GM12878 (cell line): ENCODE data around the gene PKMYT1. TPM values are rescaled to one million over a fixed set of nuclear protein-coding genes. Genes with fewer than 3 reads are reported as not detected.

ENCODE experiments used
- BHLHE40 ChIP-seq, 2 experiments: fragments of 450-650 bp in 1 of 2; IDR thresholded peaks; 2 replicates each; pipeline ENCODE4 v1.6.1; 2011 to 2017; ENCODE audit warnings: low read depth in 2 of 2, borderline replicate concordance in 1 of 2, improper control_type of control experiment in 1 of 2, low read length in 1 of 2, mild to moderate bottlenecking in 1 of 2
- E2F4 ChIP-seq: IDR thresholded peaks from 2 replicates; pipeline ENCODE4 v1.6.1; 2012; ENCODE audit warnings: low read depth, low read length, improper control_type of control experiment
- E4F1 ChIP-seq: fragments of 450-650 bp; IDR thresholded peaks from 2 replicates; pipeline ENCODE4 v1.6.1; 2018; ENCODE audit warnings: borderline replicate concordance, mild to moderate bottlenecking; ENCODE audit not compliant: partially characterized antibody
- NFYA ChIP-seq: IDR thresholded peaks from 2 replicates; pipeline ENCODE4 v1.6.1; 2011; ENCODE audit warnings: low read depth, mild to moderate bottlenecking, low read length, improper control_type of control experiment, borderline replicate concordance
- NRF1 ChIP-seq: conservative IDR thresholded peaks from 2 replicates; pipeline ENCODE4 v1.6.1; 2011; ENCODE audit warnings: mild to moderate bottlenecking, low read depth, low read length, improper control_type of control experiment
- PKNOX1 ChIP-seq: fragments of 450-650 bp; IDR thresholded peaks from 2 replicates; pipeline ENCODE4 v1.6.1; 2016; ENCODE audit warnings: mild to moderate bottlenecking
- RELA ChIP-seq: fragments of 450-650 bp; IDR thresholded peaks from 2 replicates; pipeline ENCODE4 v1.8.0; 2014; ENCODE audit warnings: borderline replicate concordance; ENCODE audit not compliant: partially characterized antibody
- REST ChIP-seq: IDR thresholded peaks from 2 replicates; pipeline ENCODE4 v1.6.1; 2012; ENCODE audit warnings: mild to moderate bottlenecking, low read depth, low read length
- RFX5 ChIP-seq: IDR thresholded peaks from 2 replicates; pipeline ENCODE4 v1.6.1; 2011; ENCODE audit warnings: low read depth, low read length, improper control_type of control experiment
- SKIL ChIP-seq: fragments of 450-650 bp; IDR thresholded peaks from 2 replicates; pipeline ENCODE4 v1.6.1; 2017; ENCODE audit warnings: mild to moderate bottlenecking, low read depth, inconsistent platforms; ENCODE audit not compliant: poor library complexity, severe bottlenecking
- WRNIP1 ChIP-seq: IDR thresholded peaks from 2 replicates; pipeline ENCODE4 v1.6.1; 2011; ENCODE audit warnings: low read depth, low read length, improper control_type of control experiment, borderline replicate concordance
- ZNF207 ChIP-seq: fragments of 450-650 bp; IDR thresholded peaks from 2 replicates; pipeline ENCODE4 v1.6.1; 2014; ENCODE audit warnings: antibody characterized with exemption, mild to moderate bottlenecking, borderline replicate concordance
- polyA plus RNA-seq, 11 experiments: library from polyadenylated mRNA; depleted of rRNA in 4 of 11; unstranded in 6 of 11; stranded (reverse) in 5 of 11; fragments of >200 nt; fragmentation: Nextera tagmentation in 4 of 11; fragmentation: Illumina TruSeq in 1 of 11; extraction: Ambion mirVana in 4 of 11; extraction: Trizol in 1 of 11; gene quantifications; 1 replicate in 1 of 11; 2 replicates in 10 of 11; pipeline versions ENCODE4 v1.2.1 to v1.2.3, GENCODE V29; 2011 to 2016; ENCODE audit warnings: inconsistent platforms in 2 of 11, missing spikeins in 2 of 11, low read depth in 1 of 11
- total RNA-seq, 4 experiments: library from RNA; depleted of rRNA in 3 of 4; stranded (reverse); fragments of >200 nt in 3 of 4; fragmentation: Illumina TruSeq in 1 of 4; extraction: Trizol in 1 of 4; gene quantifications; 2 replicates each; pipeline versions ENCODE4 v1.2.1 to v1.2.3, GENCODE V29; 2013 to 2021
- TF ChIP-seq, protein P1 (sequence below): fragments of 450-650 bp; IDR thresholded peaks from 2 replicates; pipeline ENCODE4 v1.6.1; 2016; ENCODE audit warnings: mild to moderate bottlenecking
- TF ChIP-seq, protein P2 (sequence below): IDR thresholded peaks from 2 replicates; pipeline ENCODE4 v1.6.1; 2011; ENCODE audit warnings: low read depth, mild to moderate bottlenecking, low read length, moderate library complexity, borderline replicate concordance; ENCODE audit errors: extremely low read depth

The PKMYT1 gene
- total and polyA plus RNA-seq, 10 of the 15 experiments (the other 5 are each of a cell fraction or from before 2014, with no cell fraction given) = 4.6 to 101 (median 29.9) TPM

- TF ChIP-seq SKIL (no peak), E4F1 (no peak), PKNOX1 (no peak), RFX5 (0 out of 2 replicates have a peak, but pooled peaks have one; percentile 41), RELA (no peak), NFYA (no peak), NRF1 (peak; percentile 21; the same call in 1 of the 2 replicates), REST (peak; percentile 99), ZNF207 (0 out of 2 replicates have a peak, but pooled peaks have one; percentile 47), WRNIP1 (no peak), BHLHE40 (IDR thresholded peaks at IDR 0.05; ENCODE audit: borderline replicate concordance in 1 of 2, low read depth in 2 of 2, low read length in 1 of 2) (peak in 1 of 2 experiments; percentile 55; a peak in 1 of 4 replicates), E2F4 (peak; percentile 86)
- TF ChIP-seq, protein P1, sequence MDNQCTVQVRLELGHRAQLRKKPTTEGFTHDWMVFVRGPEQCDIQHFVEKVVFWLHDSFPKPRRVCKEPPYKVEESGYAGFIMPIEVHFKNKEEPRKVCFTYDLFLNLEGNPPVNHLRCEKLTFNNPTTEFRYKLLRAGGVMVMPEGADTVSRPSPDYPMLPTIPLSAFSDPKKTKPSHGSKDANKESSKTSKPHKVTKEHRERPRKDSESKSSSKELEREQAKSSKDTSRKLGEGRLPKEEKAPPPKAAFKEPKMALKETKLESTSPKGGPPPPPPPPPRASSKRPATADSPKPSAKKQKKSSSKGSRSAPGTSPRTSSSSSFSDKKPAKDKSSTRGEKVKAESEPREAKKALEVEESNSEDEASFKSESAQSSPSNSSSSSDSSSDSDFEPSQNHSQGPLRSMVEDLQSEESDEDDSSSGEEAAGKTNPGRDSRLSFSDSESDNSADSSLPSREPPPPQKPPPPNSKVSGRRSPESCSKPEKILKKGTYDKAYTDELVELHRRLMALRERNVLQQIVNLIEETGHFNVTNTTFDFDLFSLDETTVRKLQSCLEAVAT = no peak
- TF ChIP-seq, protein P2, sequence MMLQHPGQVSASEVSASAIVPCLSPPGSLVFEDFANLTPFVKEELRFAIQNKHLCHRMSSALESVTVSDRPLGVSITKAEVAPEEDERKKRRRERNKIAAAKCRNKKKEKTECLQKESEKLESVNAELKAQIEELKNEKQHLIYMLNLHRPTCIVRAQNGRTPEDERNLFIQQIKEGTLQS = no peak
Measured at GRCh38 chr16:2968738-2969544, 11.3 kb downstream of the PKMYT1 start, which contains the start of gene PAQR4 (continued).
